ENCODE measurements around the gene VPS37C. TPM values are rescaled to one million over a fixed set of nuclear protein-coding genes. Genes with fewer than 3 reads are reported as not detected.
A peak's percentile ranks its signal among the peaks of the same experiment; 100 is the strongest.

The VPS37C gene
- total and polyA plus RNA-seq, 9 of the 15 experiments (the other 6 are each of a cell fraction or from before 2014, with no cell fraction given) = 0.62 to 29.8 (median 11.5) TPM

DNA sequence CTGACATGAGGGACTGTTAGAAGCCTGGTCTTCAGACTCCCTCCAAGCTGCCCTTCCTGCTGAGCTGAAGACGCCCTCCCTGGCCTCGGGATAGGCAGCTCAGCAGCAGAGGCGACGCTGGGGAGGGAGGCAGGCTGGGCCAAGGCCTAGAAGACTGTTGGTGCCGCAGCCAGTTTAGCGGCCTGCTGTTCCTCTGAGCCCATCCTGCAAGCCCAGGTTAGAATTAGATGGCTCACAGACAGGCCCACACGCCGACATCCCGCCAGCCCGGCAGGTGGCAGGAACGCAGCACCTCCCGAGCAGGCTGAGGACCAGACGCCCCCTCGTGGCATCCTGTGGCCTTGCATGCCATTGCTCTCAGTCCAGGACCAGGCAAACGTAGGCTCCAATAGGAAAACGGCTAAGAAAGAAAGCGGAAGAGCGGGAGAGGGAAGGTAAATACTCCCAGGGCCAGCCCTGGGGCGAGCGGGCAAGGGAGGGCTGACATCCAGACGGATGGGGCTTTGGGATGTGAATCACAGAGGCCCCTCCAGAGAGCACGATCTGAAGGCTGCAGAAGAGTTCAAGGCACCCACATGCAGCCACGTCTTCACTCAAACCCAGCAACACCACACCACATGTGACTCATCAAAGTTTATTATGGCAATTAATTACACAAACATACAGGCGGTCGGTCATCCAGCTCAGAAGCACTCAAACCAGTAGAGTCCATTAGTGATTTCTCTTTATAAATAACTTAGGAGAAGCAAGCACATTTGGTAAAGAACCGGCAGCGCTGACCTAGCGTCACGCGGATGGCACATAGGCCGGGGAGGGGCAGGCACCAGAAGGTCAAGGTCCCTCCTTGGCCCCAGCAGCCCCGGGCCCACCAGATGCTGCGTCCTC lies 31.3 kb downstream of the VPS37C start (continued):
- TF ChIP-seq, protein P1, sequence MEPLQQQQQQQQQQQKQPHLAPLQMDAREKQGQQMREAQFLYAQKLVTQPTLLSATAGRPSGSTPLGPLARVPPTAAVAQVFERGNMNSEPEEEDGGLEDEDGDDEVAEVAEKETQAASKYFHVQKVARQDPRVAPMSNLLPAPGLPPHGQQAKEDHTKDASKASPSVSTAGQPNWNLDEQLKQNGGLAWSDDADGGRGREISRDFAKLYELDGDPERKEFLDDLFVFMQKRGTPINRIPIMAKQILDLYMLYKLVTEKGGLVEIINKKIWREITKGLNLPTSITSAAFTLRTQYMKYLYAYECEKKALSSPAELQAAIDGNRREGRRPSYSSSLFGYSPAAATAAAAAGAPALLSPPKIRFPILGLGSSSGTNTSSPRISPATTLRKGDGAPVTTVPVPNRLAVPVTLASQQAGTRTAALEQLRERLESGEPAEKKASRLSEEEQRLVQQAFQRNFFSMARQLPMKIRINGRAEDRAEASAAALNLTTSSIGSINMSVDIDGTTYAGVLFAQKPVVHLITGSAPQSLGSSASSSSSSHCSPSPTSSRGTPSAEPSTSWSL (CRISPR knock-in tag; IDR thresholded peaks at IDR 0.05; ENCODE audit: borderline replicate concordance) = no peak
- TF ChIP-seq SMARCA4 (IDR thresholded peaks at IDR 0.05) = 0 out of 2 replicates have a peak, but pooled peaks have one; percentile 15
- TF ChIP-seq, protein P2, sequence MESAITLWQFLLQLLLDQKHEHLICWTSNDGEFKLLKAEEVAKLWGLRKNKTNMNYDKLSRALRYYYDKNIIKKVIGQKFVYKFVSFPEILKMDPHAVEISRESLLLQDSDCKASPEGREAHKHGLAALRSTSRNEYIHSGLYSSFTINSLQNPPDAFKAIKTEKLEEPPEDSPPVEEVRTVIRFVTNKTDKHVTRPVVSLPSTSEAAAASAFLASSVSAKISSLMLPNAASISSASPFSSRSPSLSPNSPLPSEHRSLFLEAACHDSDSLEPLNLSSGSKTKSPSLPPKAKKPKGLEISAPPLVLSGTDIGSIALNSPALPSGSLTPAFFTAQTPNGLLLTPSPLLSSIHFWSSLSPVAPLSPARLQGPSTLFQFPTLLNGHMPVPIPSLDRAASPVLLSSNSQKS (CRISPR knock-in tag; IDR thresholded peaks at IDR 0.05) = no peak
- TF ChIP-seq MTA3 (IDR thresholded peaks at IDR 0.05; ENCODE audit: borderline replicate concordance) = peak; percentile 49; the same call in 1 of the 2 replicates
- peak; percentile 10 for TF ChIP-seq TBP (optimal IDR thresholded peaks at IDR 0.05; ENCODE audit: low read depth, low read length)
- TF ChIP-seq ETV1 (tag; conservative IDR thresholded peaks at IDR 0.05; ENCODE audit: low read depth) = peak; percentile 33
- TF ChIP-seq, protein P3, sequence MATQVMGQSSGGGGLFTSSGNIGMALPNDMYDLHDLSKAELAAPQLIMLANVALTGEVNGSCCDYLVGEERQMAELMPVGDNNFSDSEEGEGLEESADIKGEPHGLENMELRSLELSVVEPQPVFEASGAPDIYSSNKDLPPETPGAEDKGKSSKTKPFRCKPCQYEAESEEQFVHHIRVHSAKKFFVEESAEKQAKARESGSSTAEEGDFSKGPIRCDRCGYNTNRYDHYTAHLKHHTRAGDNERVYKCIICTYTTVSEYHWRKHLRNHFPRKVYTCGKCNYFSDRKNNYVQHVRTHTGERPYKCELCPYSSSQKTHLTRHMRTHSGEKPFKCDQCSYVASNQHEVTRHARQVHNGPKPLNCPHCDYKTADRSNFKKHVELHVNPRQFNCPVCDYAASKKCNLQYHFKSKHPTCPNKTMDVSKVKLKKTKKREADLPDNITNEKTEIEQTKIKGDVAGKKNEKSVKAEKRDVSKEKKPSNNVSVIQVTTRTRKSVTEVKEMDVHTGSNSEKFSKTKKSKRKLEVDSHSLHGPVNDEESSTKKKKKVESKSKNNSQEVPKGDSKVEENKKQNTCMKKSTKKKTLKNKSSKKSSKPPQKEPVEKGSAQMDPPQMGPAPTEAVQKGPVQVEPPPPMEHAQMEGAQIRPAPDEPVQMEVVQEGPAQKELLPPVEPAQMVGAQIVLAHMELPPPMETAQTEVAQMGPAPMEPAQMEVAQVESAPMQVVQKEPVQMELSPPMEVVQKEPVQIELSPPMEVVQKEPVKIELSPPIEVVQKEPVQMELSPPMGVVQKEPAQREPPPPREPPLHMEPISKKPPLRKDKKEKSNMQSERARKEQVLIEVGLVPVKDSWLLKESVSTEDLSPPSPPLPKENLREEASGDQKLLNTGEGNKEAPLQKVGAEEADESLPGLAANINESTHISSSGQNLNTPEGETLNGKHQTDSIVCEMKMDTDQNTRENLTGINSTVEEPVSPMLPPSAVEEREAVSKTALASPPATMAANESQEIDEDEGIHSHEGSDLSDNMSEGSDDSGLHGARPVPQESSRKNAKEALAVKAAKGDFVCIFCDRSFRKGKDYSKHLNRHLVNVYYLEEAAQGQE (IDR thresholded peaks at IDR 0.05; ENCODE audit: borderline replicate concordance) = peak; percentile 95
- TF ChIP-seq, protein P3 (CRISPR knock-in tag; IDR thresholded peaks at IDR 0.05; ENCODE audit: low read depth) = no peak
- peak; percentile 36; the same call in 1 of the 2 replicates for TF ChIP-seq SOX6 (IDR thresholded peaks at IDR 0.05)
- TF ChIP-seq KAT2B (IDR thresholded peaks at IDR 0.05; ENCODE audit: low read depth, low read length) = peak; percentile 93
- TF ChIP-seq, protein P4, sequence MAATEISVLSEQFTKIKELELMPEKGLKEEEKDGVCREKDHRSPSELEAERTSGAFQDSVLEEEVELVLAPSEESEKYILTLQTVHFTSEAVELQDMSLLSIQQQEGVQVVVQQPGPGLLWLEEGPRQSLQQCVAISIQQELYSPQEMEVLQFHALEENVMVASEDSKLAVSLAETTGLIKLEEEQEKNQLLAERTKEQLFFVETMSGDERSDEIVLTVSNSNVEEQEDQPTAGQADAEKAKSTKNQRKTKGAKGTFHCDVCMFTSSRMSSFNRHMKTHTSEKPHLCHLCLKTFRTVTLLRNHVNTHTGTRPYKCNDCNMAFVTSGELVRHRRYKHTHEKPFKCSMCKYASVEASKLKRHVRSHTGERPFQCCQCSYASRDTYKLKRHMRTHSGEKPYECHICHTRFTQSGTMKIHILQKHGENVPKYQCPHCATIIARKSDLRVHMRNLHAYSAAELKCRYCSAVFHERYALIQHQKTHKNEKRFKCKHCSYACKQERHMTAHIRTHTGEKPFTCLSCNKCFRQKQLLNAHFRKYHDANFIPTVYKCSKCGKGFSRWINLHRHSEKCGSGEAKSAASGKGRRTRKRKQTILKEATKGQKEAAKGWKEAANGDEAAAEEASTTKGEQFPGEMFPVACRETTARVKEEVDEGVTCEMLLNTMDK (IDR thresholded peaks at IDR 0.05; ENCODE audit: borderline replicate concordance, insufficient read depth, low read depth, low read length, poor library complexity, severe bottlenecking) = peak; percentile 99
- TF ChIP-seq DPF2 (IDR thresholded peaks at IDR 0.05) = peak; percentile 29; the same call in 1 of the 2 replicates
- TF ChIP-seq JUN (IDR thresholded peaks at IDR 0.05; ENCODE audit: borderline replicate concordance, low read depth, low read length) = peak; percentile 55; the same call in 1 of the 2 replicates
- no peak for TF ChIP-seq JUN (CRISPR knock-in tag; IDR thresholded peaks at IDR 0.05; ENCODE audit: borderline replicate concordance)
